ENCODE data around the gene NAT16. TPM values are rescaled to one million over a fixed set of nuclear protein-coding genes. Genes with fewer than 3 reads are reported as not detected.

The NAT16 gene
- total and polyA plus RNA-seq, 9 of the 15 experiments (the other 6 are each of a cell fraction or from before 2014, with no cell fraction given): 0.04 TPM; not detected in 8

GRCh38 chr7:101155303-101155702 lies 24.8 kb downstream of the NAT16 start:
- DNase-seq (ENCODE audit: extremely low read depth in 1 of 4, low spot score in 3 of 4) (no peak), FAIRE-seq (no peak), ATAC-seq (no peak)
- no peak for TF ChIP-seq SRF (CRISPR knock-in tag; IDR thresholded peaks at IDR 0.05)
- TF ChIP-seq PHF21A (IDR thresholded peaks at IDR 0.05; ENCODE audit: borderline replicate concordance, low read depth): peak; percentile 3; the same call in 1 of the 2 replicates
- TF ChIP-seq WHSC1 (IDR thresholded peaks at IDR 0.05; ENCODE audit: low read length): no peak
- no peak for TF ChIP-seq STAG1 (CRISPR knock-in tag; IDR thresholded peaks at IDR 0.05; ENCODE audit: borderline replicate concordance)
- H3K4me2 ChIP-seq (ENCODE audit: insufficient read depth, low read length): peak overlapping the region; percentile 67
- no peaks in the 10 kb centered on the region for H3K27me3 ChIP-seq (ENCODE audit: control insufficient read depth in 2 of 2, insufficient read depth in 2 of 2, low read length in 2 of 2)
- H3K9me1 ChIP-seq (ENCODE audit: control insufficient read depth, insufficient read depth, low read length): no peaks in the 10 kb centered on the region
- ChIA-PET CTCF (ENCODE audit: low intra/inter-chr PET ratio) (interaction anchor here (0.6 kb wide), 1 partner anchor 74 kb away, joined by 4 read pairs; no protein-coding TSS in a partner anchor), POLR2A (interaction anchor here (0.6 kb wide), 1 partner anchor 9 kb away, joined by 4 read pairs; no protein-coding TSS in a partner anchor)
- H3K79me2 ChIP-seq (ENCODE audit: control insufficient read depth, insufficient read depth, low read length): peaks cover 12% of the 10 kb centered on the region
- peak overlapping the region; percentile 79 for H3K4me3 ChIP-seq
- H2AFZ ChIP-seq (ENCODE audit: low read depth, low read length): no peak overlapping the region
- H4K20me1 ChIP-seq (replicated peaks; ENCODE audit: control insufficient read depth, insufficient read depth, low read length): no peaks in the 10 kb centered on the region
- peaks cover 20 to 38% of the 10 kb centered on the region in 2 experiments for H3K4me1 ChIP-seq (replicated peaks in 1 of 2; ENCODE audit: control insufficient read depth in 2 of 2, insufficient read depth in 2 of 2, low read length in 2 of 2)
- intact Hi-C loops (cut with micrococcal nuclease): no loop called here
- WGBS (ENCODE audit: insufficient coverage, low coverage, missing lambda C conversion rate): 58% methylated on average over 4 of the region's 4 CpGs
- peaks cover 40% of the 10 kb centered on the region; the same call in 2 of the 3 replicates for H3K36me3 ChIP-seq (ENCODE audit: control insufficient read depth, insufficient read depth, low read length)
- BruUV-seq (replicated peaks): no TSS peak
- in situ Hi-C loops (cut with MboI): no loop called here
- peak overlapping the region; percentile 49; the same call in 1 of the 3 replicates for H3K27ac ChIP-seq (ENCODE audit: extremely low read depth, low read depth, low read length)
- peak overlapping the region; percentile 66 to 93; a peak in 3 of 4 replicates for H3K9ac ChIP-seq (ENCODE audit: insufficient read depth in 1 of 2, low read depth in 2 of 2, low read length in 2 of 2)
- H3K9me3 ChIP-seq (replicated peaks; ENCODE audit: control insufficient read depth, insufficient read depth, low read depth, low read length): no peaks in the 10 kb centered on the region

- peak; percentile 59 for ATAC-seq
- CTCF ChIA-PET (ENCODE audit: low intra/inter-chr PET ratio): interaction anchor here (0.6 to 0.8 kb wide), 3 partner anchors 11 to 259 kb away, joined by 3 to 4 read pairs (median 3); partner anchors contain the start of gene ACHE
- H3K79me2 ChIP-seq (ENCODE audit: control insufficient read depth, insufficient read depth, low read length): peaks cover 12% of the 10 kb centered on the region
- H3K9me1 ChIP-seq (ENCODE audit: control insufficient read depth, insufficient read depth, low read length): no peaks in the 10 kb centered on the region
- H3K4me1 ChIP-seq (replicated peaks in 1 of 2; ENCODE audit: control insufficient read depth in 2 of 2, insufficient read depth in 2 of 2, low read length in 2 of 2): peaks cover 20 to 33% of the 10 kb centered on the region in 2 experiments
- 4% methylated on average over 15 of the region's 34 CpGs for WGBS (ENCODE audit: insufficient coverage, low coverage, missing lambda C conversion rate)
- peaks cover 34% of the 10 kb centered on the region; the same call in 2 of the 3 replicates for H3K36me3 ChIP-seq (ENCODE audit: control insufficient read depth, insufficient read depth, low read length)
- peak overlapping the region; percentile 67 for H3K4me2 ChIP-seq (ENCODE audit: insufficient read depth, low read length)
- BruUV-seq (replicated peaks): no TSS peak
- no peak for FAIRE-seq
- intact Hi-C loops (cut with micrococcal nuclease) (no loop called here), in situ Hi-C loops (cut with MboI) (no loop called here)
- H4K20me1 ChIP-seq (replicated peaks; ENCODE audit: control insufficient read depth, insufficient read depth, low read length): no peaks in the 10 kb centered on the region
- no peaks in the 10 kb centered on the region for H3K27me3 ChIP-seq (ENCODE audit: control insufficient read depth in 2 of 2, insufficient read depth in 2 of 2, low read length in 2 of 2)
- peak overlapping the region; percentile 65 for H2AFZ ChIP-seq (ENCODE audit: low read depth, low read length)
- peak overlapping the region; percentile 49; the same call in 1 of the 3 replicates for H3K27ac ChIP-seq (ENCODE audit: extremely low read depth, low read depth, low read length)
- H3K9ac ChIP-seq (ENCODE audit: insufficient read depth in 1 of 2, low read depth in 2 of 2, low read length in 2 of 2): peak overlapping the region; percentile 66 to 93
- no peak for DNase-seq (ENCODE audit: extremely low read depth in 1 of 4, low spot score in 3 of 4)
- H3K9me3 ChIP-seq (replicated peaks; ENCODE audit: control insufficient read depth, insufficient read depth, low read depth, low read length): no peaks in the 10 kb centered on the region
- H3K4me3 ChIP-seq: peak overlapping the region; percentile 79
- POLR2A ChIA-PET: interaction anchor here (0.7 kb wide), 1 partner anchor 11 kb away, joined by 3 read pairs; no protein-coding TSS in a partner anchor
- TF ChIP-seq KLF10 (CRISPR knock-in tag; IDR thresholded peaks at IDR 0.05) (no peak), CXXC5 (CRISPR knock-in tag; IDR thresholded peaks at IDR 0.05) (no peak; the same call in 1 of the 2 replicates), CSDE1 (IDR thresholded peaks at IDR 0.05) (no peak), ZBTB7A (IDR thresholded peaks at IDR 0.05; ENCODE audit: borderline replicate concordance, control insufficient read depth, low read depth, low read length) (peak; percentile 77), RBM22 (IDR thresholded peaks at IDR 0.05; ENCODE audit: low read depth, low read length, poor library complexity, severe bottlenecking) (no peak), NR3C1 (CRISPR knock-in tag; IDR thresholded peaks at IDR 0.05) (no peak), PHF8 (IDR thresholded peaks at IDR 0.05; ENCODE audit: borderline replicate concordance, low read length) (peak; percentile 12; the same call in 1 of the 2 replicates), SREBF1 (IDR thresholded peaks at IDR 0.05; ENCODE audit: borderline replicate concordance, low read depth, low read length) (no peak), RBFOX2 (IDR thresholded peaks at IDR 0.05; ENCODE audit: low read depth, low read length) (peak; percentile 23; the same call in 1 of the 2 replicates), NR2F6 (CRISPR knock-in tag; IDR thresholded peaks at IDR 0.05) (no peak), MAFK (IDR thresholded peaks at IDR 0.05; ENCODE audit: low read length) (no peak), PHTF2 (CRISPR knock-in tag; IDR thresholded peaks at IDR 0.05) (no peak), TFAP4 (CRISPR knock-in tag; IDR thresholded peaks at IDR 0.05; ENCODE audit: borderline replicate concordance) (no peak)
These were observed 25.4 kb downstream of the NAT16 start for GRCh38 chr7:101154693-101155102.
